SIG-M5 (cell line): ENCODE data around the gene WDR55.
"Not testable (repeated sequence)": the region's sequence is repeated elsewhere in the genome, so short reads cannot be mapped to it uniquely, and the experiment has no call there.

Experiments used
- DNase-seq: peaks from one replicate; lab custom pipeline; 2025; lab: John Stamatoyannopoulos, UW

The WDR55 gene

GRCh38 chr5:140711794-140712193, 47.1 kb downstream of the WDR55 start:
- DNase-seq: no peak

- DNase-seq: no peak
Measured at GRCh38 chr5:140713562-140714094, 48.9 kb downstream of the WDR55 start.

- not testable (repeated sequence) for DNase-seq
Measured at GRCh38 chr5:140716238-140716637, 51.5 kb downstream of the WDR55 start.

GRCh38 chr5:140718266-140718592, 53.5 kb downstream of the WDR55 start:
- no peak for DNase-seq

- DNase-seq: not testable (repeated sequence)
Measured at GRCh38 chr5:140720738-140721137, 56.0 kb downstream of the WDR55 start.

GRCh38 chr5:140721395-140721794, 56.7 kb downstream of the WDR55 start:
- not testable (repeated sequence) for DNase-seq
